H9 (cell line): ENCODE data around the gene TRPM2. TPM values are rescaled to one million over a fixed set of nuclear protein-coding genes. Genes with fewer than 3 reads are reported as not detected.

Experiments used
- DNase-seq: peaks from one replicate; pipeline ENCODE4 v3.0.0-alpha.2; 2017
- H2AFZ ChIP-seq: one replicate; pipeline ENCODE4 v1.6.1; 2013; ENCODE audit warnings: mild to moderate bottlenecking, low read length, control low read depth, moderate library complexity
- H2AK5ac ChIP-seq: 2 replicates; pipeline ENCODE4 v1.6.1; 2013; ENCODE audit warnings: low read length, control low read depth, mixed read lengths; ENCODE audit not compliant: insufficient read length
- H2BK120ac ChIP-seq: one replicate; pipeline ENCODE4 v1.6.1; 2013; ENCODE audit warnings: low read depth, mild to moderate bottlenecking, low read length, control low read depth, inconsistent platforms; ENCODE audit not compliant: poor library complexity, severe bottlenecking
- H2BK12ac ChIP-seq: 2 replicates; pipeline ENCODE4 v1.6.1; 2013; ENCODE audit warnings: low read length, control low read depth, mixed read lengths, low read depth; ENCODE audit not compliant: insufficient read length
- H2BK15ac ChIP-seq: 2 replicates; pipeline ENCODE4 v1.6.1; 2013; ENCODE audit warnings: low read depth, low read length, control low read depth
- H2BK20ac ChIP-seq: one replicate; pipeline ENCODE4 v1.6.1; 2013; ENCODE audit warnings: low read depth, mild to moderate bottlenecking, low read length, control low read depth, inconsistent platforms; ENCODE audit not compliant: poor library complexity, severe bottlenecking
- H2BK5ac ChIP-seq: 2 replicates; pipeline ENCODE4 v1.6.1; 2013; ENCODE audit warnings: low read length, control low read depth, mixed read lengths; ENCODE audit not compliant: insufficient read length
- H3K14ac ChIP-seq: 2 replicates; pipeline ENCODE4 v1.6.1; 2013; ENCODE audit warnings: low read length, control low read depth; ENCODE audit not compliant: insufficient read depth
- H3K18ac ChIP-seq: 2 replicates; pipeline ENCODE4 v1.6.1; 2013; ENCODE audit warnings: low read depth, mild to moderate bottlenecking, mixed read lengths, low read length, control low read depth; ENCODE audit not compliant: insufficient read length
- H3K23ac ChIP-seq: 2 replicates; pipeline ENCODE4 v1.6.1; 2013; ENCODE audit warnings: low read length, control low read depth, mixed read lengths, low read depth; ENCODE audit not compliant: insufficient read length
- H3K23me2 ChIP-seq: 2 replicates; pipeline ENCODE4 v1.6.1; 2013; ENCODE audit warnings: low read depth, mild to moderate bottlenecking, mixed read lengths, low read length, control low read depth; ENCODE audit not compliant: insufficient read length, poor library complexity, severe bottlenecking
- H3K27ac ChIP-seq: 2 replicates; pipeline ENCODE4 v1.5.1; 2013; ENCODE audit warnings: low read length, control low read depth, mixed read lengths, low read depth; ENCODE audit not compliant: insufficient read length
- H3K27me3 ChIP-seq: 2 replicates; pipeline ENCODE4 v1.6.1; 2013; ENCODE audit warnings: low read length, control low read depth, inconsistent platforms; ENCODE audit not compliant: insufficient read depth
- H3K4ac ChIP-seq: 2 replicates; pipeline ENCODE4 v1.6.1; 2013; ENCODE audit warnings: low read depth, mild to moderate bottlenecking, control low read depth, inconsistent platforms, low read length, moderate library complexity
- H3K4me1 ChIP-seq: 2 replicates; pipeline ENCODE4 v1.6.1; 2013; ENCODE audit warnings: low read length, control low read depth, inconsistent platforms; ENCODE audit not compliant: insufficient read depth
- H3K4me2 ChIP-seq: 2 replicates; pipeline ENCODE4 v1.6.1; 2013; ENCODE audit warnings: low read length, control low read depth, mixed read lengths; ENCODE audit not compliant: insufficient read length, insufficient read depth
- H3K56ac ChIP-seq: 2 replicates; pipeline ENCODE4 v1.6.1; 2013; ENCODE audit warnings: low read depth, mild to moderate bottlenecking, mixed read lengths, low read length, control low read depth; ENCODE audit not compliant: insufficient read length
- H3K79me1 ChIP-seq: 2 replicates; pipeline ENCODE4 v1.6.1; 2013; ENCODE audit warnings: low read depth, mild to moderate bottlenecking, moderate library complexity, low read length, control low read depth, inconsistent platforms; ENCODE audit not compliant: insufficient read depth, poor library complexity, severe bottlenecking
- H3K79me2 ChIP-seq: 2 replicates; pipeline ENCODE4 v1.6.1; 2013; ENCODE audit warnings: low read length, control low read depth, inconsistent platforms; ENCODE audit not compliant: insufficient read depth
- H3K9ac ChIP-seq: 2 replicates; pipeline ENCODE4 v1.6.1; 2013; ENCODE audit warnings: low read length, control low read depth, mixed read lengths; ENCODE audit not compliant: insufficient read length; ENCODE audit errors: extremely low read depth
- H3K9me3 ChIP-seq: one replicate; pipeline ENCODE4 v1.6.1; 2013; ENCODE audit warnings: low read depth, low read length, inconsistent platforms; ENCODE audit not compliant: control insufficient read depth
- H3T11ph ChIP-seq: one replicate; pipeline ENCODE4 v1.6.1; 2013; ENCODE audit warnings: mild to moderate bottlenecking, low read length, control low read depth, inconsistent platforms
- H4K20me1 ChIP-seq: one replicate; pipeline ENCODE4 v1.6.1; 2013; ENCODE audit not compliant: control insufficient read depth, insufficient read length, insufficient read depth
- H4K5ac ChIP-seq: 2 replicates; pipeline ENCODE4 v1.6.1; 2013; ENCODE audit warnings: low read depth, mild to moderate bottlenecking, mixed read lengths, low read length, control low read depth; ENCODE audit not compliant: insufficient read length
- H4K8ac ChIP-seq: replicated peaks from 2 replicates; pipeline ENCODE4 v1.6.1; 2013; ENCODE audit warnings: low read length, control low read depth, mixed read lengths, low read depth; ENCODE audit not compliant: insufficient read length
- H4K91ac ChIP-seq: 2 replicates; pipeline ENCODE4 v1.6.1; 2013; ENCODE audit warnings: low read depth, mild to moderate bottlenecking, moderate library complexity, mixed read lengths, low read length, control low read depth; ENCODE audit not compliant: insufficient read length
- H3K27ac Mint-ChIP-seq, 3 experiments: 2 replicates in 2 of 3; 3 replicates in 1 of 3; pipeline ENCODE4 v1.8.0; 2020 to 2021; ENCODE audit warnings: mixed read lengths in 3 of 3, mild to moderate bottlenecking in 1 of 3, moderate library complexity in 1 of 3
- H3K27me3 Mint-ChIP-seq: 2 replicates; pipeline ENCODE4 v1.8.0; 2021; ENCODE audit warnings: low read depth, mild to moderate bottlenecking, moderate library complexity, mixed read lengths
- H3K36me3 Mint-ChIP-seq, 3 experiments: 2 replicates in 2 of 3; 3 replicates in 1 of 3; pipeline ENCODE4 v1.8.0; 2020 to 2021; ENCODE audit warnings: low read depth in 3 of 3, mixed read lengths in 3 of 3; ENCODE audit not compliant: insufficient read depth in 1 of 3
- H3K4me1 Mint-ChIP-seq, 2 experiments: 2 replicates each; pipeline ENCODE4 v1.8.0; 2020; ENCODE audit warnings: mixed read lengths in 2 of 2
- H3K4me3 Mint-ChIP-seq, 2 experiments: 2 replicates in 1 of 2; 3 replicates in 1 of 2; pipeline ENCODE4 v1.8.0; 2020 to 2021; ENCODE audit warnings: mild to moderate bottlenecking in 2 of 2, mixed read lengths in 2 of 2, moderate library complexity in 1 of 2
- H3K9me3 Mint-ChIP-seq, 2 experiments: 2 replicates in 1 of 2; 3 replicates in 1 of 2; pipeline ENCODE4 v1.8.0; 2020; ENCODE audit warnings: mild to moderate bottlenecking in 2 of 2, mixed read lengths in 2 of 2, moderate library complexity in 1 of 2
- WGBS: extraction: QIAGEN DNeasy Blood & Tissue Kit; methylation state at CpG from one replicate; pipeline ENCODE4 v1.1.7; 2013; ENCODE audit warnings: missing lambda C conversion rate, low lambda C conversion rate, mixed read lengths; ENCODE audit not compliant: insufficient read length; ENCODE audit errors: extremely low coverage; 5-methylcytosine and 5-hydroxymethylcytosine counted together
- total RNA-seq: library from RNA; stranded (reverse); gene quantifications from 2 replicates; pipeline ENCODE4 v1.2.1, GENCODE V29; 2021
- TF ChIP-seq, protein P1 (sequence below): fragments of 200-600 bp; sonication (generic); conservative IDR thresholded peaks from 3 replicates; pipeline ENCODE4 v1.8.0; 2021; ENCODE audit warnings: antibody characterized with exemption, mild to moderate bottlenecking

TRPM2 gene
- total RNA-seq, 1 experiment from 2014 or later: 0.68 TPM

DNA sequence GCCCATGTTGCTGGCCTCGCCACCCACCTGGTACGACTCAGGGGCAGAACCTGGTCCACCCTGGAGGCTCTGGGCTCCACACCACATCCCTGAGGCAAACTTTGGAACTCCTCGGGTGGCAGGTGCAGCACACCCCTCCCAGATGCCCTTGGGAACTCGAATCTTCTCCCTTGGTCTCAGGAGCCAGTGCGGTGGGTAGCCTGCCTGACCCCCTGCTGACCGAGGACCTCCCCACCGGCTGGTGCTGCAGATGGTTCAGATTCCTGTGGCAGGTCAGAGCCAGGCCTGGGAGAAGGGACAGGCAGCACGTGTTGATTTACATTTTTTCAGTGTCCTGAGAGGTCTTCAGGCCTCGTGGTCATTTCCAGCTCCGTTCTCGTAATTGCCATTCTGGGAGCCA, 7.9 kb upstream of the TRPM2 start:
- Histone ChIP-seq H3K27me3 (no peaks in the 10 kb centered on the region), H3K4me1 (no peaks in the 10 kb centered on the region), H3K9ac (no peak overlapping the region), H3K4ac (no peak overlapping the region), H2BK12ac (no peak overlapping the region), H4K20me1 (no peaks in the 10 kb centered on the region), H2BK120ac (no peak overlapping the region), H2BK5ac (no peak overlapping the region), H3K27ac (no peak overlapping the region), H3K56ac (no peak overlapping the region), H3K9me3 (no peaks in the 10 kb centered on the region), H3T11ph (no peak overlapping the region), H3K14ac (no peak overlapping the region), H3K79me2 (no peaks in the 10 kb centered on the region), H4K8ac (no peak overlapping the region), H2BK20ac (no peak overlapping the region), H4K91ac (no peak overlapping the region), H2AFZ (no peak overlapping the region), H3K79me1 (no peaks in the 10 kb centered on the region), H2AK5ac (no peak overlapping the region), H3K23me2 (no peaks in the 10 kb centered on the region), H3K18ac (no peak overlapping the region), H4K5ac (no peak overlapping the region), H2BK15ac (no peak overlapping the region), H3K4me2 (no peak overlapping the region), H3K23ac (no peak overlapping the region)
- H3K27me3 Mint-ChIP-seq: no peaks in the 10 kb centered on the region
- no peak overlapping the region for H3K27ac Mint-ChIP-seq
- no CpG with 5 or more reads among the region's 11 CpGs for WGBS
- TF ChIP-seq, protein P1, sequence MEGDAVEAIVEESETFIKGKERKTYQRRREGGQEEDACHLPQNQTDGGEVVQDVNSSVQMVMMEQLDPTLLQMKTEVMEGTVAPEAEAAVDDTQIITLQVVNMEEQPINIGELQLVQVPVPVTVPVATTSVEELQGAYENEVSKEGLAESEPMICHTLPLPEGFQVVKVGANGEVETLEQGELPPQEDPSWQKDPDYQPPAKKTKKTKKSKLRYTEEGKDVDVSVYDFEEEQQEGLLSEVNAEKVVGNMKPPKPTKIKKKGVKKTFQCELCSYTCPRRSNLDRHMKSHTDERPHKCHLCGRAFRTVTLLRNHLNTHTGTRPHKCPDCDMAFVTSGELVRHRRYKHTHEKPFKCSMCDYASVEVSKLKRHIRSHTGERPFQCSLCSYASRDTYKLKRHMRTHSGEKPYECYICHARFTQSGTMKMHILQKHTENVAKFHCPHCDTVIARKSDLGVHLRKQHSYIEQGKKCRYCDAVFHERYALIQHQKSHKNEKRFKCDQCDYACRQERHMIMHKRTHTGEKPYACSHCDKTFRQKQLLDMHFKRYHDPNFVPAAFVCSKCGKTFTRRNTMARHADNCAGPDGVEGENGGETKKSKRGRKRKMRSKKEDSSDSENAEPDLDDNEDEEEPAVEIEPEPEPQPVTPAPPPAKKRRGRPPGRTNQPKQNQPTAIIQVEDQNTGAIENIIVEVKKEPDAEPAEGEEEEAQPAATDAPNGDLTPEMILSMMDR: no peak
- no peaks in the 10 kb centered on the region for H3K9me3 Mint-ChIP-seq
- H3K4me1 Mint-ChIP-seq: peaks cover 16 to 31% of the 10 kb centered on the region in 2 experiments
- no peak for DNase-seq
- H3K4me3 Mint-ChIP-seq: no peak overlapping the region
- no peaks in the 10 kb centered on the region for H3K36me3 Mint-ChIP-seq
